GM13977 (cell line): Measurements from ENCODE around the gene EPHA1.
A peak's percentile ranks its signal among the peaks of the same experiment; 100 is the strongest.

Experiments used
- DNase-seq: peaks from one replicate; pipeline ENCODE4 v3.0.0; 2012; ENCODE audit warnings: low spot score
- in situ Hi-C: fragments of 300-500 bp; cut with MboI; formaldehyde crosslinking; loops from one replicate; pipeline ENCODE4 v1.12.0; 2022; ENCODE audit warnings: low sequenced_read_pairs, low pct_unique_long_range_greater_than_20kb, mixed read lengths, inconsistent platforms; ENCODE audit not compliant: unreplicated experiment
- TF ChIP-seq, protein P1 (sequence below): IDR thresholded peaks from 2 replicates; pipeline ENCODE4 v1.5.1; 2012; ENCODE audit warnings: mild to moderate bottlenecking, control low read depth; ENCODE audit not compliant: insufficient read depth; ENCODE audit errors: extremely low read depth, missing control alignments

Gene EPHA1

DNA sequence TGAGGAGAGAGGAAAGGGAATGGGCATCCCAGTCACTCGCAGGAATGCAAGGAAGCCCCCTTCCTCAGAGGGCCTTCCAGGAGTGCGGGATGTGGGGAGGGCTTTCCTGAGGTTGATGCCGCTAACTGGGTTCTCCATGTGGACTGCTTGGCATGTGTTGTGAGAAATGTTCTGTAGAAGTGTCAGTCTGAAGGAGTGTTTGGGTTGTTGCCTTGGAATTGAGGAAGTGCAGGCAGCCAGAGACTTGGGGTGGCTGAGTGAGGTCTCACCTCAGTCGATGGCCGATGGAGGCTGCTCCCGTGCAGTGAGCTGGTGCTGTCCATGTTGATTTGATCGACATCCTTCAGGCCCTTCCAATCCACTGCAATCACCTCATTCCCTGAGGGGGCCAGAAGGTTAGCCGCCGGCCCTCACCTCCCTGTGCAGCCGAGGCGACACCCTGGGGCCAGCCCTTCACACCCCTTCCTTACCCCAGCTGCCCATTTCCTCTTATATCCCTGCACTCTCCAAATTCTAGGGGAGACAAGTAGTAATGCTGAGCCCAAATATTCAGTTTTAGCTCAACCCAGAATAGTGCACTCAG, 48.8 kb downstream of the EPHA1 start:
- no peak for DNase-seq
- in situ Hi-C loops = no loop called here
- TF ChIP-seq, protein P1, sequence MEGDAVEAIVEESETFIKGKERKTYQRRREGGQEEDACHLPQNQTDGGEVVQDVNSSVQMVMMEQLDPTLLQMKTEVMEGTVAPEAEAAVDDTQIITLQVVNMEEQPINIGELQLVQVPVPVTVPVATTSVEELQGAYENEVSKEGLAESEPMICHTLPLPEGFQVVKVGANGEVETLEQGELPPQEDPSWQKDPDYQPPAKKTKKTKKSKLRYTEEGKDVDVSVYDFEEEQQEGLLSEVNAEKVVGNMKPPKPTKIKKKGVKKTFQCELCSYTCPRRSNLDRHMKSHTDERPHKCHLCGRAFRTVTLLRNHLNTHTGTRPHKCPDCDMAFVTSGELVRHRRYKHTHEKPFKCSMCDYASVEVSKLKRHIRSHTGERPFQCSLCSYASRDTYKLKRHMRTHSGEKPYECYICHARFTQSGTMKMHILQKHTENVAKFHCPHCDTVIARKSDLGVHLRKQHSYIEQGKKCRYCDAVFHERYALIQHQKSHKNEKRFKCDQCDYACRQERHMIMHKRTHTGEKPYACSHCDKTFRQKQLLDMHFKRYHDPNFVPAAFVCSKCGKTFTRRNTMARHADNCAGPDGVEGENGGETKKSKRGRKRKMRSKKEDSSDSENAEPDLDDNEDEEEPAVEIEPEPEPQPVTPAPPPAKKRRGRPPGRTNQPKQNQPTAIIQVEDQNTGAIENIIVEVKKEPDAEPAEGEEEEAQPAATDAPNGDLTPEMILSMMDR = no peak

DNA sequence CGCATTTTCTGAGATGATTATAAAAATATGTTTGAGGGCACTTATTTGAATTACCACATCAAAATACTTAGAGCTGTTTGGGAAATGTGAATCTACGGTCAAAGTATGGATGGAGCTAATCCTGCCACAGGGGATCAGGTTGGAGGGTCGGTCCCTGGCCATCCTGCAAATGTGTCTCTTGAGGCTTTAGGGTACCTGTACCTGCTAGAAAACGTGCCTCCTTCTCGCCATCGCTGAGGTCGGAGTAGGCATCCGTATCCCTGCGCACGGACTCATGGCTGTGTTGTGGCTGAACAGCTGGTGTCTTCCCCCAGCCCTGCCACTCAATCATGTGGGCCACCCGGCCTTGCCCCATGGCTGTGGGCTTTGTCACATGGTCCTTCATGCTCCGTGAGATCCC, 50.0 kb downstream of the EPHA1 start:
- in situ Hi-C loops = no loop called here
- DNase-seq = no peak
- TF ChIP-seq, protein P1 = no peak

DNA sequence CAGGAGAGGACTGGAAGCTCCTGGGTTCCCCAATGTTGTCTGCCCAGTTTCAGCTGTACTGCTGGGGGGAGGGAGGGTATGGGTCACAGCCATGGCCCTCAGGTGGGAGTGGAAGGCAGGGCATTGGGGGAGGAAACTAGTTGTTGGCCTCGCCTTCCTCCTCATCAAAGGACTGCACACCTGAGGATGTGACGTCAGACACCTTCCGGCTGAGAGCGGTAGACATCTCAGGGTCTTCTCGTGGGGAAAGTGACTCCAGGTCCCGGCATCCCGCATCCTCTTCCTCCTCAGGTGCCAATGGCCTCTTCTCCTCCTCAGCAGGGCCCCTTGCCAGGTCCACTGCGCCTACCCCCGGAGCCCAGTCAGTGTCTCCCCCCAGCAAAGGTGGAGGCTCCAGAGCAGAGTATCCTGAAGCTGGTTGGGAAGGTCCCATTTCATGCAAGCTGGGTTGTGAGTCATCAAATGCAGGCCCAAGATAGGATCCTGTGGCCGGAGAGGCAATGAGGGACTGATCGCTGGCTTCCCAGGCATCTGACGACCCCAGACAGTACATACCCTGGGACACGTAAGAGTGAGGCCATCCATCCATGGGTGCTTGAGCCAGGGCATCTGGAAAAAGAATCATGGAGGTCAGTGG, 52.1 kb downstream of the EPHA1 start:
- DNase-seq = peak; percentile 9
- in situ Hi-C loops = no loop called here
- TF ChIP-seq, protein P1 = no peak

DNA sequence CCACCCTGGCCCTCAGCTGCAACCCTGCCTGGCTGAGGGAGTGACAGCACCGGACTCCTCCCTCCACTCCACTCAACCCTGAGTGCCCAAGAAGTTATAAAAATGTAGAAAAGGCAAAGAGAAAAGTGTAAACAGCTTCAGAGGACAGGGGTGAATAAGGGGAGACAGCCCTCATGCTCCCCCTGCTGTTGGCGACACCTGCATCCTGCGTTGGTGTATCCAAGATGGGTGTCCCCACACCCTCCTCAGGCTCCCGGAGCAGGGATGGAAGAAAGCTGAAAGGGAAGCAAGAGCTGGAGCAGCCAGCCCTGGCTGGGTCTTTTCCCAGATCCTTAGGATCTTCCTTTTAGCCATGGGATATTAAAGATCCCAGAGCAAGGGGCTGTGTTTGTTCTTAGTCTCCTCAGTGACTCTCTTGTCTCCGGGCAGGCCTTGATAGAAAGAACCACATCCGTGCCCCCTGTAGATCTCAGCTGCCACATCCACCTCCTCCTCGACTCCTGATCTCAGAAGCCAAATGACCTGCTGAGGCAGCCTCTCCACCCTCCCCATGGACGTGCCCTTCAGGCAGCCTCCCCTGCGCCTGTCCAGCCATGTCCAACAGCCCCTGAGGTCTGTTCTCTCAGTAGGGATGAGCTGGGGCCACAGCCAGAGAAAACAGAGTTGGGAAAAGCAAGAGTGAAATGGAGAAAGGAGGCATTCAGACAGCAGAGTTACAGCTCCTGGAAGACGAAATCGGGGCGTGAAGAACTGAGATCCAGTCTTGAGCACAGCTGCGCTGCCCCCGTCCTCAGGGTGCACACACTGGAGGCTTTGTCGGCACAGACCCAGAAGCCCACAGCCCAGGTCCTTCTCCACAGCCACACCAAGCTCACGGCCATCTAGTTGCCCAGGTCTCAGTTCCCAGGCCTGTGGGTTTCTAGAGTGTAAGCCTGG, 52.9 kb downstream of the EPHA1 start:
- in situ Hi-C loops = no loop called here
- TF ChIP-seq, protein P1 = peak; percentile 9
- DNase-seq = no peak

DNA sequence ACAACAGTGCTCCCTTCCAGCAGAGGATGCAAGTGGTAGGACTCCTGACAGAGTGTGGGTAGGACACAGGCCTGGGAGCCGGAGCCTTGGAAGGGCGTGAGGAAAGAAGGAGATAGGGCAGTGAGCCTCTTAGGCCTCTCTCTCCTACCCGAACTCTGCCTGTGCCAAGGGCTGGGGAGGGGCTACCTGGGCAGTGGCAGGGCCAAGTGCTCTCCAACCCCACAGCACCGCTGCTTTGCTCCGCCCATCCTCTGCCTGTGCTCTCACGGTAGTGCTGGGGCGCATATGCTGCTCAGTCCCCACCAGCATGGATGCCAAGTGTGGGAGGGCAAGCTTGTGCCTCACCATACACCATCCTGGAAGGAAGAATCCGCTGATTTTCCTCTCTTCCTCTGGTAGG, 53.7 kb downstream of the EPHA1 start:
- TF ChIP-seq, protein P1 = no peak
- no peak for DNase-seq
- in situ Hi-C loops = no loop called here

DNA sequence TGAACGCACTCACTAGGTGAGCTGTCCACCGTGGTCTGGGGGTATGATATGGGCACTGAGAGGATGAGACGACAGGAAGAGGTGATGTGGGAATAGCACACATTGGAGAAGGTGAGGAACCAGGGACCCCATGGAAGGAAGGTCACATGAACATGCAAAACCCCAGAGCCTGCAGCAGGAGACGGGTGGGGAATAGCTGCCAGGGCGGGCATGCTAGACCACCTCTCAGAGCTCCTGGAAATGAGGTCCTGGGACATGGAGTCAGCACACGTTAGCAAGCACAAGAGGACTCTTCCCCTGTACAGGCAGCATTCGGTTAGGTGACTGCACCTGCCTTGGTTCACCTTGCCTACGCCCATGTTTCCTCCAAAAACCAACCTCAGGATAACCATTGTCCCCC, 54.3 kb downstream of the EPHA1 start:
- no peak for DNase-seq

More for the DNA sequence above, 54.3 kb downstream of the EPHA1 start:
- in situ Hi-C loops = no loop called here
- TF ChIP-seq, protein P1 = no peak
